Stimulated activated CD4-positive, alpha-beta T cell treated with anti-CD3 and anti-CD28 coated beads, Interleukin-12 subunit alpha, Interleukin-12 subunit beta, amount 100 ng/mL, for 48 hours (primary cell): ENCODE data around the gene STRADA.

Experiments
- DNase-seq, 3 donors: peaks; one replicate each; pipeline ENCODE4 v3.0.0-alpha.2; 2020; ENCODE audit warnings: low read depth in 2 of 3, low spot score in 1 of 3

STRADA gene

GRCh38 chr17:63741408-63742173 lies at the start of gene STRADA:
Gene STRADA, minus strand, starts transcription at chr17:63741799. Its CDS starts 13,430 bp downstream, at chr17:63728369.
- DNase-seq: peak; percentile 97 to 100 (median 98)

GRCh38 chr17:63790057-63790456 lies 48.5 kb upstream of the STRADA start:
- DNase-seq: no peak

GRCh38 chr17:63786971-63787711 lies 45.5 kb upstream of the STRADA start:
- no peak for DNase-seq

GRCh38 chr17:63786117-63786516 lies 44.5 kb upstream of the STRADA start:
- no peak for DNase-seq

GRCh38 chr17:63785556-63785955 lies 44.0 kb upstream of the STRADA start:
- DNase-seq: no peak

GRCh38 chr17:63783522-63783921 lies 41.9 kb upstream of the STRADA start:
- no peak for DNase-seq

GRCh38 chr17:63780928-63781327 lies 39.3 kb upstream of the STRADA start:
- DNase-seq: no peak

GRCh38 chr17:63780507-63780906 lies 38.9 kb upstream of the STRADA start:
- no peak for DNase-seq

GRCh38 chr17:63775420-63775819 lies 33.8 kb upstream of the STRADA start:
- DNase-seq: no peak

- no peak for DNase-seq
Measured at GRCh38 chr17:63774969-63775265, 33.3 kb upstream of the STRADA start.

- DNase-seq: peak in 1 of 3 donors; percentile 89
Measured at GRCh38 chr17:63774141-63774968, 32.8 kb upstream of the STRADA start, which contains the start of gene DDX42. Gene DDX42, plus strand, starts transcription at chr17:63774170. Its CDS starts 12,880 bp downstream, at chr17:63787050.

- DNase-seq: peak; percentile 96 to 99 (median 97)
Measured at GRCh38 chr17:63773272-63774140, 31.9 kb upstream of the STRADA start, which contains the start of gene CCDC47. Gene CCDC47, minus strand, starts transcription at chr17:63773597. Its CDS starts 7,422 bp downstream, at chr17:63766175.

GRCh38 chr17:63772801-63773271 lies 31.2 kb upstream of the STRADA start:
- DNase-seq: no peak

- DNase-seq: no peak
Measured at GRCh38 chr17:63768433-63768832, 26.8 kb upstream of the STRADA start.

- no peak for DNase-seq
Measured at GRCh38 chr17:63766754-63767153, 25.2 kb upstream of the STRADA start.

GRCh38 chr17:63764716-63765115 lies 23.1 kb upstream of the STRADA start:
- DNase-seq: no peak

GRCh38 chr17:63762161-63763078 lies 20.8 kb upstream of the STRADA start:
- DNase-seq: no peak

GRCh38 chr17:63760771-63761539 lies 19.4 kb upstream of the STRADA start:
- DNase-seq: no peak

- DNase-seq: no peak
Measured at GRCh38 chr17:63758428-63758827, 16.8 kb upstream of the STRADA start.
